HT1080 (cell line): ENCODE results near the gene MOCOS. TPM values are rescaled to one million over a fixed set of nuclear protein-coding genes. Genes with fewer than 3 reads are reported as not detected.
"Not testable (repeated sequence)": the region's sequence is repeated elsewhere in the genome, so short reads cannot be mapped to it uniquely, and the experiment has no call there.

Experiments used
- DNase-seq: peaks from one replicate; pipeline ENCODE4 v3.0.0-alpha.2; 2015; ENCODE audit warnings: low read depth
- polyA plus RNA-seq, 2 experiments: library from polyadenylated mRNA; depleted of rRNA; stranded (reverse); fragments of >200 nt; gene quantifications; 2 replicates each; pipeline ENCODE4 v1.2.3, GENCODE V29; 2015
- total RNA-seq: library from RNA; depleted of rRNA; stranded (reverse); fragments of >200 nt; shearing (Covaris generic); gene quantifications from 2 replicates; pipeline ENCODE4 v1.2.3, GENCODE V29; 2014; rRNA removed

Gene MOCOS
- 9.2 and 12.2 TPM in 2 replicates for total RNA-seq
- polyA plus RNA-seq (2015; cell fraction: cytosol; rRNA removed): 14.5 and 16.0 TPM in 2 replicates
- polyA plus RNA-seq (2015; cell fraction: nucleus; rRNA removed): 25.6 and 26.0 TPM in 2 replicates

GRCh38 chr18:36187193-36187825 is at the start of gene MOCOS:
MOCOS (plus strand) TSS chr18:36187497; CDS start chr18:36187540, 43 bp downstream.
- DNase-seq: peak; percentile 71

GRCh38 chr18:36139245-36139644 is 48.1 kb upstream of the MOCOS start:
- no peak for DNase-seq

GRCh38 chr18:36141576-36141975 is 45.7 kb upstream of the MOCOS start:
- no peak for DNase-seq

- no peak for DNase-seq
Observed at GRCh38 chr18:36142751-36143150, 44.5 kb upstream of the MOCOS start.

- DNase-seq: no peak
Observed at GRCh38 chr18:36143391-36143790, 43.9 kb upstream of the MOCOS start.

- no peak for DNase-seq
Observed at GRCh38 chr18:36149514-36150289, 37.6 kb upstream of the MOCOS start.

- no peak for DNase-seq
Observed at GRCh38 chr18:36152781-36153180, 34.5 kb upstream of the MOCOS start.

- peak; percentile 79 for DNase-seq
Observed at GRCh38 chr18:36153203-36153602, 34.1 kb upstream of the MOCOS start.

- DNase-seq: no peak
Observed at GRCh38 chr18:36153771-36154170, 33.5 kb upstream of the MOCOS start.

GRCh38 chr18:36155851-36156757 is 31.2 kb upstream of the MOCOS start:
- DNase-seq: no peak

GRCh38 chr18:36157441-36157840 is 29.9 kb upstream of the MOCOS start:
- no peak for DNase-seq

GRCh38 chr18:36158266-36158867 is 28.9 kb upstream of the MOCOS start:
- DNase-seq: peak; percentile 57

GRCh38 chr18:36160959-36161371 is 26.3 kb upstream of the MOCOS start:
- no peak for DNase-seq

- peak; percentile 21 for DNase-seq
Observed at GRCh38 chr18:36162981-36163380, 24.3 kb upstream of the MOCOS start.

GRCh38 chr18:36167692-36168218 is 19.5 kb upstream of the MOCOS start:
- DNase-seq: no peak

- not testable (repeated sequence) for DNase-seq
Observed at GRCh38 chr18:36168296-36168695, 19.0 kb upstream of the MOCOS start.

GRCh38 chr18:36169938-36170337 is 17.4 kb upstream of the MOCOS start:
- no peak for DNase-seq

GRCh38 chr18:36175481-36175880 is 11.8 kb upstream of the MOCOS start:
- no peak for DNase-seq

GRCh38 chr18:36176177-36176584 is 11.1 kb upstream of the MOCOS start:
- DNase-seq: peak; percentile 20

- peak; percentile 94 for DNase-seq
Observed at GRCh38 chr18:36176711-36177110, 10.6 kb upstream of the MOCOS start.

GRCh38 chr18:36177913-36178312 is 9.4 kb upstream of the MOCOS start:
- DNase-seq: no peak
